ENCODE measurements around the gene BCL3. TPM values are rescaled to one million over a fixed set of nuclear protein-coding genes. Genes with fewer than 3 reads are reported as not detected.
A peak's percentile ranks its signal among the peaks of the same experiment; 100 is the strongest.

The BCL3 gene
- total and polyA plus RNA-seq, 10 of the 15 experiments (the other 5 are each of a cell fraction or from before 2014, with no cell fraction given), result 0.55 to 22.7 (median 3.6) TPM

DNA sequence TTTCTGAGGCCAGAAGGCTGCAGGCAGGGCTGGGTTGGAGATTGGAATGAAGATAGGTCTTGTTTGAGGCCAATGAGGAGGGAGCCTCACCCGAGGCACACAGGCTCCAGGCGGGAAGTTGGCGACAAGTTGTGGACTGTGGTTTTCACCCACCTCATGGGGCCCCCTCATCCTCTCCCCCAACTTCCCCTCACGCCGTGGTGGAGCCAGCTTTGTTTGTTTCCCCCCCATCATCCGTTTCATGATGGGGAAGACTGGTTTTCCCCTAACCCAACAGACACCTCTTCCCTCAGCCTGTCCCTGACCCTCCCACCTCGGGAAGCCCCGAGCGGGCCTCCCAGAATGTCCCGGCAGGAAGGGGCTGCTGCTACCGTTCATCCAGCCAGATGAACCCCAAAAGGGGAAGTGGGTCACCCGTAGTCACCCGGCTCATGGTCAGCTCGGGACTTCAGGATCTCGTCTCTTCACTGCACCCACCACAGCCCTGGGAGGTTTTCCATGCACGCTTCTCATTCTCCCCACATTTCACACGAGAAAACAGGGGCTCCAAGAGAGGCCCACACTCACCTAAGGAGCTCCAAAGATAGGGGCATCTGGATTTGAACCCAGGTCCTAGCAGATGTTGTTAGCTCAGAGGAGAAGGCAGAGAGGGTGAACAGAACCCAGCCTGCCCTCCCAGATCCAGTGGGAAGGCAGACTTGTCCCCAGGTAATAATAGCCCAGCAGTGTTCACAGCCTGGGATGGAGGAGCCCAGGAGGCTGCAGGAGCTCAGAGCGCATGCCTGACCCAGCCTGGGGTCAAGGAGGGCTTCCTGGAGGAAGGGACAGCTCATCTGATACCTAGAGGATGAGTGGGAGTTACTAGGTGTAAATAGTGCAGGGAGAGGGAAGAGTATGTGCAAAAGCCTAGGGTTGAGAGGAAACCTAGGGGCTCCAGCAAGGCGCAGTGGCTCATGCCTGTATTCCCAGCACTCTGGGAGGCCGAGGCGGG lies 26.1 kb upstream of the BCL3 start (continued):
- TF ChIP-seq RAD51 (IDR thresholded peaks at IDR 0.05), result no peak
- no peak for TF ChIP-seq MEF2A (IDR thresholded peaks at IDR 0.05; ENCODE audit: insufficient read depth, low read depth, low read length)
- TF ChIP-seq WRNIP1 (IDR thresholded peaks at IDR 0.05; ENCODE audit: borderline replicate concordance, low read depth, low read length), result no peak
- no peak for TF ChIP-seq CBX5 (IDR thresholded peaks at IDR 0.05; ENCODE audit: low read depth)
- TF ChIP-seq TARDBP (IDR thresholded peaks at IDR 0.05; ENCODE audit: borderline replicate concordance), result no peak
- TF ChIP-seq HDGF (IDR thresholded peaks at IDR 0.05), result no peak
- TF ChIP-seq SIN3A (IDR thresholded peaks at IDR 0.05; ENCODE audit: low read depth, low read length), result no peak
- no peak; the same call in 1 of the 2 replicates for TF ChIP-seq TBL1XR1 (IDR thresholded peaks at IDR 0.05; ENCODE audit: low read depth, low read length)
- peak; percentile 12; the same call in 1 of the 2 replicates for TF ChIP-seq ZNF24 (IDR thresholded peaks at IDR 0.05)
- TF ChIP-seq HDAC6 (IDR thresholded peaks at IDR 0.05; ENCODE audit: unreplicated experiment), result no peak
- no peak for TF ChIP-seq SREBF2 (IDR thresholded peaks at IDR 0.05; ENCODE audit: low read length)
- TF ChIP-seq FOXM1 (IDR thresholded peaks at IDR 0.05; ENCODE audit: low read depth, low read length), result peak; percentile 66
- no peak for TF ChIP-seq CHD4 (IDR thresholded peaks at IDR 0.05)
- TF ChIP-seq DPF2 (IDR thresholded peaks at IDR 0.05), result peak; percentile 90
- TF ChIP-seq NR2C2 (IDR thresholded peaks at IDR 0.05; ENCODE audit: borderline replicate concordance, control insufficient read depth, insufficient read length, low read depth), result no peak
- no peak for TF ChIP-seq NFYB (IDR thresholded peaks at IDR 0.05; ENCODE audit: insufficient read depth, low read depth, low read length)
- peak; percentile 54; the same call in 1 of the 2 replicates for TF ChIP-seq ZBED1 (IDR thresholded peaks at IDR 0.05; ENCODE audit: borderline replicate concordance)
- TF ChIP-seq SUZ12 (IDR thresholded peaks at IDR 0.05; ENCODE audit: unreplicated experiment), result no peak
- TF ChIP-seq E2F8 (IDR thresholded peaks at IDR 0.05; ENCODE audit: low read depth, partially characterized antibody), result no peak
- peak; percentile 7; the same call in 1 of the 2 replicates for TF ChIP-seq CBFB (IDR thresholded peaks at IDR 0.05; ENCODE audit: low read depth)
- TF ChIP-seq TCF12 (IDR thresholded peaks at IDR 0.05; ENCODE audit: low read depth, low read length), result 0 out of 2 replicates have a peak, but pooled peaks have one; percentile 38
- TF ChIP-seq RFX5 (IDR thresholded peaks at IDR 0.05; ENCODE audit: low read depth, low read length), result no peak
- no peak for TF ChIP-seq LARP7 (IDR thresholded peaks at IDR 0.05)
- TF ChIP-seq, protein P1, sequence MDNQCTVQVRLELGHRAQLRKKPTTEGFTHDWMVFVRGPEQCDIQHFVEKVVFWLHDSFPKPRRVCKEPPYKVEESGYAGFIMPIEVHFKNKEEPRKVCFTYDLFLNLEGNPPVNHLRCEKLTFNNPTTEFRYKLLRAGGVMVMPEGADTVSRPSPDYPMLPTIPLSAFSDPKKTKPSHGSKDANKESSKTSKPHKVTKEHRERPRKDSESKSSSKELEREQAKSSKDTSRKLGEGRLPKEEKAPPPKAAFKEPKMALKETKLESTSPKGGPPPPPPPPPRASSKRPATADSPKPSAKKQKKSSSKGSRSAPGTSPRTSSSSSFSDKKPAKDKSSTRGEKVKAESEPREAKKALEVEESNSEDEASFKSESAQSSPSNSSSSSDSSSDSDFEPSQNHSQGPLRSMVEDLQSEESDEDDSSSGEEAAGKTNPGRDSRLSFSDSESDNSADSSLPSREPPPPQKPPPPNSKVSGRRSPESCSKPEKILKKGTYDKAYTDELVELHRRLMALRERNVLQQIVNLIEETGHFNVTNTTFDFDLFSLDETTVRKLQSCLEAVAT (IDR thresholded peaks at IDR 0.05), result peak; percentile 59; the same call in 1 of the 2 replicates
- no peak for TF ChIP-seq YBX1 (IDR thresholded peaks at IDR 0.05)
- TF ChIP-seq BACH1 (IDR thresholded peaks at IDR 0.05; ENCODE audit: borderline replicate concordance), result no peak; the same call in 1 of the 2 replicates
- TF ChIP-seq, protein P2, sequence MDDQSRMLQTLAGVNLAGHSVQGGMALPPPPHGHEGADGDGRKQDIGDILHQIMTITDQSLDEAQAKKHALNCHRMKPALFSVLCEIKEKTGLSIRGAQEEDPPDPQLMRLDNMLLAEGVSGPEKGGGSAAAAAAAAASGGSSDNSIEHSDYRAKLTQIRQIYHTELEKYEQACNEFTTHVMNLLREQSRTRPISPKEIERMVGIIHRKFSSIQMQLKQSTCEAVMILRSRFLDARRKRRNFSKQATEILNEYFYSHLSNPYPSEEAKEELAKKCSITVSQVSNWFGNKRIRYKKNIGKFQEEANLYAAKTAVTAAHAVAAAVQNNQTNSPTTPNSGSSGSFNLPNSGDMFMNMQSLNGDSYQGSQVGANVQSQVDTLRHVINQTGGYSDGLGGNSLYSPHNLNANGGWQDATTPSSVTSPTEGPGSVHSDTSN (IDR thresholded peaks at IDR 0.05; ENCODE audit: insufficient replicate concordance, low read depth, low read length), result no peak
- no peak for TF ChIP-seq ZNF207 (IDR thresholded peaks at IDR 0.05; ENCODE audit: borderline replicate concordance)
